K562 (cell line): Measurements from ENCODE around the gene LY6G6D. TPM values are rescaled to one million over a fixed set of nuclear protein-coding genes. Genes with fewer than 3 reads are reported as not detected.
A peak's percentile ranks its signal among the peaks of the same experiment; 100 is the strongest.

Experiments used
- CBFA2T3 ChIP-seq: fragments of 450-650 bp; IDR thresholded peaks from 2 replicates; pipeline ENCODE4 v1.6.1; 2017
- EP300 ChIP-seq: IDR thresholded peaks from 2 replicates; pipeline ENCODE4 v1.6.1; 2012; ENCODE audit warnings: low read length, improper control_type of control experiment
- GABPB1 ChIP-seq: sonication (generic); formaldehyde crosslinking; IDR thresholded peaks from 2 replicates; pipeline ENCODE4 v1.8.0; 2022; ENCODE audit warnings: mild to moderate bottlenecking, missing genetic modification reagents
- HDGF ChIP-seq: fragments of 450-650 bp; IDR thresholded peaks from 2 replicates; pipeline ENCODE4 v1.6.1; 2016
- HMGXB4 ChIP-seq: sonication (generic); formaldehyde crosslinking; IDR thresholded peaks from 2 replicates; pipeline ENCODE4 v1.8.1; 2023; ENCODE audit warnings: mild to moderate bottlenecking, missing genetic modification reagents
- HSF4 ChIP-seq: fragments of 250-450 bp; sonication (Bioruptor Pico); IDR thresholded peaks from 2 replicates; pipeline ENCODE4 v2.1.2; 2022; ENCODE audit warnings: mild to moderate bottlenecking, moderate library complexity, borderline replicate concordance
- IRF1 ChIP-seq: sonication (generic); formaldehyde crosslinking; IDR thresholded peaks from 2 replicates; pipeline ENCODE4 v1.8.0; 2022; ENCODE audit warnings: missing genetic modification reagents, mild to moderate bottlenecking, borderline replicate concordance
- JUN ChIP-seq, 2 experiments: sonication (generic) in 1 of 2; formaldehyde crosslinking in 1 of 2; IDR thresholded peaks; 2 replicates each; pipeline versions ENCODE4 v1.6.1 to v1.8.0; 2012 to 2022; ENCODE audit warnings: borderline replicate concordance in 2 of 2, mild to moderate bottlenecking in 2 of 2, improper control_type of control experiment in 1 of 2, low read depth in 1 of 2, low read length in 1 of 2, missing genetic modification reagents in 1 of 2
- MEF2D ChIP-seq: conservative IDR thresholded peaks from 2 replicates; pipeline ENCODE4 v1.6.1; 2016; ENCODE audit warnings: low read depth, missing genetic modification characterization, missing compliant biosample characterization
- MNT ChIP-seq, 2 experiments: fragments of 450-650 bp; conservative IDR thresholded peaks; 2 replicates each; pipeline ENCODE4 v1.6.1; 2017; ENCODE audit warnings: mild to moderate bottlenecking in 2 of 2, moderate library complexity in 2 of 2
- SRSF9 ChIP-seq: fragments of 200-400 bp; formaldehyde crosslinking; IDR thresholded peaks from 2 replicates; pipeline ENCODE4 v1.6.1; 2017; ENCODE audit warnings: low read depth, low read length, borderline replicate concordance
- THRA ChIP-seq: fragments of 450-650 bp; IDR thresholded peaks from 2 replicates; pipeline ENCODE4 v1.6.1; 2017; ENCODE audit warnings: mild to moderate bottlenecking, moderate library complexity
- ZBED1 ChIP-seq: IDR thresholded peaks from 2 replicates; pipeline ENCODE4 v1.6.1; 2014
- ZNF197 ChIP-seq: fragments of 200-800 bp; sonication (Bioruptor generic); IDR thresholded peaks from 2 replicates; pipeline ENCODE4 v1.6.1; 2016; ENCODE audit warnings: low read depth, missing genetic modification characterization, missing compliant biosample characterization
- polyA plus RNA-seq, 8 experiments: library from polyadenylated mRNA; depleted of rRNA in 4 of 8; stranded (reverse) in 5 of 8; unstranded in 3 of 8; fragments of >200 nt; fragmentation: Nextera tagmentation in 2 of 8; fragmentation: Illumina TruSeq in 1 of 8; extraction: Ambion mirVana in 2 of 8; extraction: Trizol in 1 of 8; gene quantifications; 2 replicates each; pipeline versions ENCODE4 v1.2.1 to v1.2.3, GENCODE V29; 2011 to 2014; ENCODE audit warnings: inconsistent platforms in 1 of 8, missing spikeins in 1 of 8
- total RNA-seq, 7 experiments: library from RNA; depleted of rRNA in 6 of 7; stranded (reverse); fragments of >200 nt in 6 of 7; fragmentation: Illumina TruSeq in 2 of 7; extraction: Trizol in 2 of 7; gene quantifications; 2 replicates each; pipeline versions ENCODE4 v1.2.1 to v1.2.3, GENCODE V29; 2011 to 2021; ENCODE audit warnings: low replicate concordance in 1 of 7

Gene LY6G6D
- total and polyA plus RNA-seq, 9 of the 15 experiments (the other 6 are each of a cell fraction or from before 2014, with no cell fraction given), result 0.30 to 0.38 TPM; not detected in 7

- TF ChIP-seq JUN (IDR thresholded peaks at IDR 0.05; ENCODE audit: borderline replicate concordance, low read depth, low read length) (peak; percentile 71; the same call in 1 of the 2 replicates), JUN (CRISPR knock-in tag; IDR thresholded peaks at IDR 0.05; ENCODE audit: borderline replicate concordance) (peak; percentile 98; the same call in 1 of the 2 replicates), GABPB1 (CRISPR knock-in tag) (no peak), CBFA2T3 (no peak), ZBED1 (no peak), MEF2D (tag) (peak; percentile 55; the same call in 1 of the 2 replicates), EP300 (peak; percentile 71), IRF1 (peak; percentile 95), HSF4 (CRISPR knock-in tag) (no peak), HMGXB4 (peak; percentile 96), ZNF197 (CRISPR knock-in tag) (no peak), THRA (no peak), MNT (conservative IDR thresholded peaks at IDR 0.05) (no peak), SRSF9 (no peak), HDGF (no peak)
Observed at GRCh38 chr6:31739639-31740396, 24.7 kb downstream of the LY6G6D start, which contains the start of gene MSH5 (continued).
